K562 (cell line): ENCODE measurements around the gene NFYC. TPM values are rescaled to one million over a fixed set of nuclear protein-coding genes. Genes with fewer than 3 reads are reported as not detected.

Source experiments
- ARNT ChIP-seq, 2 experiments: fragments of 450-650 bp; IDR thresholded peaks; 2 replicates each; pipeline ENCODE4 v1.6.1; 2016; ENCODE audit warnings: mild to moderate bottlenecking in 1 of 2
- C11orf30 ChIP-seq: fragments of 450-650 bp; IDR thresholded peaks from 2 replicates; pipeline ENCODE4 v1.6.1; 2016; ENCODE audit warnings: low read depth, mild to moderate bottlenecking
- CBFA2T2 ChIP-seq: fragments of 450-650 bp; conservative IDR thresholded peaks from 2 replicates; pipeline ENCODE4 v1.6.1; 2017; ENCODE audit warnings: mild to moderate bottlenecking
- CC2D1A ChIP-seq: fragments of 450-650 bp; IDR thresholded peaks from 2 replicates; pipeline ENCODE4 v1.6.1; 2017; ENCODE audit warnings: mild to moderate bottlenecking
- CGGBP1 ChIP-seq: fragments of 250-450 bp; sonication (Bioruptor Pico); IDR thresholded peaks from 2 replicates; pipeline ENCODE4 v1.9.0; 2021; ENCODE audit warnings: mild to moderate bottlenecking
- ETV6 ChIP-seq, 3 experiments: fragments of 150-350 bp in 1 of 3; sonication (generic) in 1 of 3; formaldehyde crosslinking in 1 of 3; IDR thresholded peaks; 2 replicates each; pipeline versions ENCODE4 v1.6.1 to v1.8.0; 2014 to 2022; ENCODE audit warnings: borderline replicate concordance in 2 of 3, low read depth in 2 of 3, antibody characterized with exemption in 1 of 3, low read length in 1 of 3, mild to moderate bottlenecking in 1 of 3, missing genetic modification reagents in 1 of 3
- GABPA ChIP-seq: fragments of 200-800 bp; sonication (Bioruptor generic); conservative IDR thresholded peaks from 2 replicates; pipeline ENCODE4 v1.6.1; 2016; ENCODE audit warnings: low read depth, missing genetic modification characterization, missing compliant biosample characterization
- GTF3C2 ChIP-seq: IDR thresholded peaks from 3 replicates; pipeline ENCODE4 v1.6.1; 2011; ENCODE audit warnings: borderline replicate concordance, mild to moderate bottlenecking, moderate library complexity; ENCODE audit not compliant: insufficient read length; ENCODE audit errors: extremely low read depth
- HBP1 ChIP-seq: fragments of 450-650 bp; formaldehyde crosslinking; IDR thresholded peaks from 2 replicates; pipeline ENCODE4 v1.4.0; 2022; ENCODE audit warnings: missing genetic modification characterization
- IFI16 ChIP-seq: fragments of 250-450 bp; sonication (Bioruptor Pico); IDR thresholded peaks from 2 replicates; pipeline ENCODE4 v2.1.2; 2022; ENCODE audit warnings: mild to moderate bottlenecking, inconsistent platforms
- MIER1 ChIP-seq: fragments of 450-650 bp; IDR thresholded peaks from 2 replicates; pipeline ENCODE4 v1.6.1; 2016; ENCODE audit warnings: antibody characterized with exemption, mild to moderate bottlenecking, low read depth
- PHF20 ChIP-seq: fragments of 450-650 bp; IDR thresholded peaks from 2 replicates; pipeline ENCODE4 v1.6.1; 2018; ENCODE audit not compliant: partially characterized antibody
- PRPF4 ChIP-seq: fragments of 200-400 bp; formaldehyde crosslinking; IDR thresholded peaks from one replicate; pipeline ENCODE4 v1.6.1; 2017; ENCODE audit warnings: low read length, low read depth, mild to moderate bottlenecking; ENCODE audit not compliant: insufficient read depth, poor library complexity, severe bottlenecking
- RBM34 ChIP-seq: fragments of 200-400 bp; formaldehyde crosslinking; IDR thresholded peaks from 2 replicates; pipeline ENCODE4 v1.6.1; 2018; ENCODE audit warnings: low read length, borderline replicate concordance; ENCODE audit not compliant: insufficient read depth
- SMAD1 ChIP-seq: fragments of 150-350 bp; IDR thresholded peaks from 2 replicates; pipeline ENCODE4 v1.6.1; 2014; ENCODE audit warnings: low read length, low read depth; ENCODE audit not compliant: partially characterized antibody
- TCFL5 ChIP-seq: fragments of 250-450 bp; sonication (Bioruptor Pico); conservative IDR thresholded peaks from 2 replicates; pipeline ENCODE4 v1.6.1; 2021; ENCODE audit warnings: mild to moderate bottlenecking, moderate library complexity, matching md5 sums
- polyA plus RNA-seq, 8 experiments: library from polyadenylated mRNA; depleted of rRNA in 4 of 8; stranded (reverse) in 5 of 8; unstranded in 3 of 8; fragments of >200 nt; fragmentation: Nextera tagmentation in 2 of 8; fragmentation: Illumina TruSeq in 1 of 8; extraction: Ambion mirVana in 2 of 8; extraction: Trizol in 1 of 8; gene quantifications; 2 replicates each; pipeline versions ENCODE4 v1.2.1 to v1.2.3, GENCODE V29; 2011 to 2014; ENCODE audit warnings: inconsistent platforms in 1 of 8, missing spikeins in 1 of 8
- total RNA-seq, 7 experiments: library from RNA; depleted of rRNA in 6 of 7; stranded (reverse); fragments of >200 nt in 6 of 7; fragmentation: Illumina TruSeq in 2 of 7; extraction: Trizol in 2 of 7; gene quantifications; 2 replicates each; pipeline versions ENCODE4 v1.2.1 to v1.2.3, GENCODE V29; 2011 to 2021; ENCODE audit warnings: low replicate concordance in 1 of 7
- TF ChIP-seq, protein P1 (sequence below), 2 experiments: fragments of 250-450 bp in 1 of 2; fragments of 450-650 bp in 1 of 2; sonication (Bioruptor Pico) in 1 of 2; IDR thresholded peaks; 2 replicates each; pipeline versions ENCODE4 v1.6.1 to v1.8.0; 2016 to 2021; ENCODE audit warnings: mild to moderate bottlenecking in 2 of 2, moderate library complexity in 2 of 2, missing compliant biosample characterization in 1 of 2, missing genetic modification characterization in 1 of 2
- TF ChIP-seq, protein P2 (sequence below): fragments of 200-400 bp; formaldehyde crosslinking; IDR thresholded peaks from 2 replicates; pipeline ENCODE4 v1.6.1; 2017; ENCODE audit warnings: mild to moderate bottlenecking, low read depth, low read length, moderate library complexity

The NFYC gene
- total and polyA plus RNA-seq, 9 of the 15 experiments (the other 6 are each of a cell fraction or from before 2014, with no cell fraction given), result 4.8 to 59.8 (median 41.1) TPM

GRCh38 chr1:40711465-40712404 lies 20.2 kb downstream of the NFYC start (continued):
- TF ChIP-seq HBP1 (CRISPR knock-in tag) (no peak), PRPF4 (no peak), SMAD1 (no peak), PHF20 (no peak), C11orf30 (peak; percentile 81), TCFL5 (CRISPR knock-in tag) (no peak), GABPA (tag) (no peak), CGGBP1 (CRISPR knock-in tag) (no peak), MIER1 (no peak), ARNT (IDR thresholded peaks at IDR 0.05) (no peak), RBM34 (no peak), CC2D1A (no peak), GTF3C2 (no peak), ETV6 (IDR thresholded peaks at IDR 0.05; ENCODE audit: borderline replicate concordance in 1 of 2, low read depth in 2 of 2, low read length in 1 of 2) (no peak), ETV6 (CRISPR knock-in tag; IDR thresholded peaks at IDR 0.05; ENCODE audit: borderline replicate concordance) (no peak), IFI16 (CRISPR knock-in tag) (no peak), CBFA2T2 (no peak)
- TF ChIP-seq, protein P1, sequence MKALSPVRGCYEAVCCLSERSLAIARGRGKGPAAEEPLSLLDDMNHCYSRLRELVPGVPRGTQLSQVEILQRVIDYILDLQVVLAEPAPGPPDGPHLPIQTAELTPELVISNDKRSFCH (CRISPR knock-in tag; IDR thresholded peaks at IDR 0.05), result no peak
- TF ChIP-seq, protein P1 (tag; IDR thresholded peaks at IDR 0.05), result no peak
- TF ChIP-seq, protein P2, sequence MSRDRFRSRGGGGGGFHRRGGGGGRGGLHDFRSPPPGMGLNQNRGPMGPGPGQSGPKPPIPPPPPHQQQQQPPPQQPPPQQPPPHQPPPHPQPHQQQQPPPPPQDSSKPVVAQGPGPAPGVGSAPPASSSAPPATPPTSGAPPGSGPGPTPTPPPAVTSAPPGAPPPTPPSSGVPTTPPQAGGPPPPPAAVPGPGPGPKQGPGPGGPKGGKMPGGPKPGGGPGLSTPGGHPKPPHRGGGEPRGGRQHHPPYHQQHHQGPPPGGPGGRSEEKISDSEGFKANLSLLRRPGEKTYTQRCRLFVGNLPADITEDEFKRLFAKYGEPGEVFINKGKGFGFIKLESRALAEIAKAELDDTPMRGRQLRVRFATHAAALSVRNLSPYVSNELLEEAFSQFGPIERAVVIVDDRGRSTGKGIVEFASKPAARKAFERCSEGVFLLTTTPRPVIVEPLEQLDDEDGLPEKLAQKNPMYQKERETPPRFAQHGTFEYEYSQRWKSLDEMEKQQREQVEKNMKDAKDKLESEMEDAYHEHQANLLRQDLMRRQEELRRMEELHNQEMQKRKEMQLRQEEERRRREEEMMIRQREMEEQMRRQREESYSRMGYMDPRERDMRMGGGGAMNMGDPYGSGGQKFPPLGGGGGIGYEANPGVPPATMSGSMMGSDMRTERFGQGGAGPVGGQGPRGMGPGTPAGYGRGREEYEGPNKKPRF, result no peak
